HG02678 (cell line): ENCODE results near the gene PTPRT.

Experiments used
- ATAC-seq: cut with Tn5 transposase; IDR thresholded peaks from one replicate; pipeline ENCODE4 v1.9.1; 2021; ENCODE audit warnings: mild to moderate bottlenecking, moderate library complexity; ENCODE audit not compliant: unreplicated experiment

PTPRT gene

GRCh38 chr20:42740226-42740870 is 449.4 kb downstream of the PTPRT start:
- no peak for ATAC-seq

- ATAC-seq: no peak
Observed at GRCh38 chr20:42739683-42740082, 450.0 kb downstream of the PTPRT start.

- no peak for ATAC-seq
Observed at GRCh38 chr20:42735539-42735938, 454.2 kb downstream of the PTPRT start.

- no peak for ATAC-seq
Observed at GRCh38 chr20:42734660-42735368, 454.9 kb downstream of the PTPRT start.

- ATAC-seq: no peak
Observed at GRCh38 chr20:42721923-42722322, 467.8 kb downstream of the PTPRT start.

GRCh38 chr20:42714298-42715141 is 475.2 kb downstream of the PTPRT start:
- no peak for ATAC-seq

- ATAC-seq: no peak
Observed at GRCh38 chr20:42708266-42708665, 481.4 kb downstream of the PTPRT start.

- no peak for ATAC-seq
Observed at GRCh38 chr20:42706759-42707158, 482.9 kb downstream of the PTPRT start.

- ATAC-seq: no peak
Observed at GRCh38 chr20:42705550-42705949, 484.2 kb downstream of the PTPRT start.

- no peak for ATAC-seq
Observed at GRCh38 chr20:42703744-42704143, 486.0 kb downstream of the PTPRT start.

- no peak for ATAC-seq
Observed at GRCh38 chr20:42701948-42702347, 487.8 kb downstream of the PTPRT start.

- no peak for ATAC-seq
Observed at GRCh38 chr20:42700372-42700771, 489.3 kb downstream of the PTPRT start.

- ATAC-seq: no peak
Observed at GRCh38 chr20:42697962-42698361, 491.7 kb downstream of the PTPRT start.

GRCh38 chr20:42690842-42691437 is 498.8 kb downstream of the PTPRT start:
- ATAC-seq: no peak

- ATAC-seq: no peak
Observed at GRCh38 chr20:42688576-42688975, 501.1 kb downstream of the PTPRT start.

- ATAC-seq: no peak
Observed at GRCh38 chr20:42686057-42686456, 503.6 kb downstream of the PTPRT start.

- no peak for ATAC-seq
Observed at GRCh38 chr20:42678895-42679294, 510.8 kb downstream of the PTPRT start.

- no peak for ATAC-seq
Observed at GRCh38 chr20:42656130-42656529, 533.6 kb downstream of the PTPRT start.

- no peak for ATAC-seq
Observed at GRCh38 chr20:42652266-42652665, 537.4 kb downstream of the PTPRT start.

- no peak for ATAC-seq
Observed at GRCh38 chr20:42650191-42650746, 539.4 kb downstream of the PTPRT start.

GRCh38 chr20:42649748-42650147 is 540.0 kb downstream of the PTPRT start:
- no peak for ATAC-seq
